ENCODE results near the gene GEMIN7.

GEMIN7 gene

DNA sequence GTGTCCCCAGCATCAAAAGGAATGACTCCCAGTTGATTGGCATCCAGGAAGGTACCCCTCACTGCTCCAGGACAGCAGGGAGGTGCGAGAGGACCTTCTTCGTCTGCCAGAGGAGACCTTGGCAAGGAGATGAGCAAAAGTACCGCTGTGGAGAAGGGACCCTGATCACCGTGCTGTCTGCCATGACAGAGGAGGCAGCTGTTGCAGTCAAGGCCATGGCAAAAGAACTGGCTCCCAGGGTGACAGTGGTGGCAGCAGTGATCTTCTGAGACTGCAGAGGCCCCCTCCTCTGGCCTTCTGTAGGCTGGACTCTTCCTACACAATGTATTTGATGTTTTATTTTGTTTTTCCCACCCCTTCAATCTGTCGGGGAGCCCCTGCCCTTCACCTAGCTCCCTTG is 49.7 kb downstream of the GEMIN7 start:
- no peak for DNase-seq (ENCODE audit: low read depth)

DNA sequence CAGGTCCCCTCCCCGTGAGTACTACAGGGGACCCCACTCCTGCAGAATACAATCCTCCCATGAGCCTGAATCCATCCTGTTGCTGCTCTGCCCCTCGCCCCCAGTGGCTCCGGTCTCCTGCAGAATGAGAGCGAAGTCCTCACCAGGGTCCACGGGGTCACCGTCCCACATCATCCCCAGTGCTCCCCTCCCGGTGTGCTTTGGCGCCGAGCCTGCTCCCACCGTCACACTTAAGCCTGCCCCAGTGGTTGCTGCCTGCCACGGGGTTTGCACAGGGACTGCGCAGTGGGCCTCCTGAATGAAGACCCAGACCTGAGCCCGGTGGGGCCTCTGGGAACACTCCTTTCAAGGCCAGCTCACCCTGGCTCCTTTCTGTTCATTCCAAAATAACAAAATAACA is 51.2 kb downstream of the GEMIN7 start:
- DNase-seq (ENCODE audit: low read depth): no peak

DNA sequence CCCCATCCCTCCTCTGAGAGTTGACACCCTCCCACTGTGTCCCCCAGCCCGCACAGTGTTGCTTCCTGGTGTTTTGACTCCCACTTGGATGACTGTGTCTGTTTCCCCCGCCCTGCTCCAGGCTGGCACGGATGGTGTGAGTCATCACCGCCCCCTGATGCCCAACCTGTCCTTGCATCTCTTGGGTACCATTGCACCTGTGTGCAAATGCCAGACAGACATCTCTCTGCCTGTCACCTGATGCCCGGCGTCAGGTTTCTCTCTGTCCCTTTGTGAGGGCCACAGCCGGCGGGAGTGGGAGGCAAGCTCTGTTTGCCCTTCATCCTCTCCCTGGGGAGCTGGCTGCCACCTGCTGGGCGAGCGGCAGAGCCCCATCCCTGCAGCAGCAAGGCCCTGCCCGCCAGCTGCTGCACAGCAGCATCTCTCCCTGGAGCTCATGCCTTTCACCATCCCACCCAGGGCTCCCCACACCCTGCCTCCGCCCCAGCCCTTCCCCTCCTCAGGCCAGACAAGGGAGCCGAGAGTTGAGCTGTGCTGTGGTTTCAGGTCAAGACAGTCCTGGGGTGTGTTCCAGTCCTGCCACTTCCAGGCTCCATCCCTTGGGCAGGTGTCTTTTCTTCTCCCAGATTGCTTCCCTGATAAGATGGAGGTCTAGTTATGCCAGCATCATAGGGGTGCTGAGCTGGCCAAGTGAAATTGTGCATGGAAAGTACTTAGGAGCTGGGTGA is 52.0 kb downstream of the GEMIN7 start:
- DNase-seq (ENCODE audit: low read depth): no peak

DNA sequence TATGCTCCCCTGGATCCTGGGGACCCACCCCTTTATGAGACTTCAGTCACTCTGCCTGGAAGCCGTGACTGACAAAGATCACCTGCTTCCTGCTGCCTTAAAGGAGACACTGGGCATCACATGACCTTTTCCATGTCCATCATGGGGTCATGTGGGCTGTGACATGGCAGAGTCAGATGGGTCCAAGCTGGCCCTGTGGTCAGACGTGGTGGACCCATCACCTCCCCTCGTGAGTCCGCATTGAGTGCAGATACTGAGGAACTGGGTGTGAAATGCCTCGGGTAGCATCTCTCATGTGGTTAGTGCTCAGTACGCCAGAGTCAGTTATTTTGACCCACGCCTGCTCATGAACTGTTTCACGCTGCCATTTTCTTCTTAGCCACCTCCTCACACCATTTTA is 54.6 kb downstream of the GEMIN7 start:
- no peak for DNase-seq (ENCODE audit: low read depth)

DNA sequence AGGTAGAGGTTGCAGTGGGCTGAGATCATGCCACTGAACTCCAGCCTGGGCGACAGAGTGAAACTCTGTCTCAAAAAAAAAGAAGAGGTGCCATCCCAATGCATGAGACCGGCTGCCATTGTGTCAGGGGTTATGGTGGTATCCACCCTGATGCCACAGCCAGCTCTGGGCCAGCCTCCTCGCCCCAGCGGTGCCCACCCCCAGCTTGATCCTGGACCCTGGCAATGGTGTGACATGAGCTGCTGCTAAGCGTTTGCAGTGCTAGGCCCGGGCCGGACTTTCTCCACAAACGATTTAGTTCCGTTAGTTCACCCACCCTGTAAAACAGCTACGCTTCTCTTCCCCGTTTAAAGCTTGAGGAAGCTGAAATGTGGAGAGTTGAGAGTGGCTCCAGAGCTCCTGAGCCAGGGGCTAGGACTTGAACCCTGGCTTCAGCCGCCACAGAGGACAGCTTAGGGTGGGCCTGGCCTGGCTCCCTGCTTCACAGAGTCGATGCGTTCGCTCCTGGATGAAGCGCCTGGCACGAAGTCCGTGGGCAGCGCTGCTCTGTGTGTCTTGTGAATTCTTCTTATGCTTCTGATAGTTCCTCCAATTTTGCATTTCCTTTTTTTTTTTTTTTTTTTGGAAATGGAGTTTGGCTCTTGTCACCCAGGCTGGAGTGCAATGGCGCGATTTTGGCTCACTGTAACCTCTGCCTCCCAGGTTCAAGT is 56.3 kb downstream of the GEMIN7 start:
- no peak for DNase-seq (ENCODE audit: low read depth)

DNA sequence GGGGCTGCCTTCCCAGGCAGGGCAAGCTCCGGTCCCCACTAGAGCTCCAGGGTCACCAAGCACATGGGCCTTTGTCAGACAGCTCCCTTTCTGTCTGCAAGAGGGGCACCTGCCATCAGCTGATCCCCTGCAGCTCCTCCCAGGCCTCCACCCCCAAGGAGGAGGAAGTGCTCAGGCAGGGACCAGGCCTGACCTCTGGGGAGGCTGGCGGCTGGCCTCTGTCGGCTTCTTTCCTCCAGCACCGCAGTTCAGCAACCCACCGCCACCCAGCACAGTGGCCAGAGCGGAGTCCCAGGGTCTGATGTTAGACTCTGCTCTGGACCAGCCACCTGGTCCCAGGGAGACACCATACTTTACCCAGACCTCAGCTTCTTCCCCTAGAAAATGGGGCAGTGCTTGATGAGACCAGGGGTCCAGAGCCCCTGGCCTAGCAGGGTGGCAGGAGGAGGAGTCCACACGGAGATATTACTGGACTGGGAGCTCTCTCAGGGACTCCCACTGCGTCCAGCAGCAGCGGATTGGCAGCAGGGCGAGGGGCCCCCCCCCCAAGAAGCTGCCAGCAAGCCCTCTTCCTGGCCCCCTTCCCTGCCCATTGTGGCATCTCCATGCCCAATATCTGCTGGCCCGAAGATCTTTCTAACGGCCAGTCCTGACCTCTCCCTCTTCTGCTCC is 57.6 kb downstream of the GEMIN7 start:
- no peak for DNase-seq (ENCODE audit: low read depth)

DNA sequence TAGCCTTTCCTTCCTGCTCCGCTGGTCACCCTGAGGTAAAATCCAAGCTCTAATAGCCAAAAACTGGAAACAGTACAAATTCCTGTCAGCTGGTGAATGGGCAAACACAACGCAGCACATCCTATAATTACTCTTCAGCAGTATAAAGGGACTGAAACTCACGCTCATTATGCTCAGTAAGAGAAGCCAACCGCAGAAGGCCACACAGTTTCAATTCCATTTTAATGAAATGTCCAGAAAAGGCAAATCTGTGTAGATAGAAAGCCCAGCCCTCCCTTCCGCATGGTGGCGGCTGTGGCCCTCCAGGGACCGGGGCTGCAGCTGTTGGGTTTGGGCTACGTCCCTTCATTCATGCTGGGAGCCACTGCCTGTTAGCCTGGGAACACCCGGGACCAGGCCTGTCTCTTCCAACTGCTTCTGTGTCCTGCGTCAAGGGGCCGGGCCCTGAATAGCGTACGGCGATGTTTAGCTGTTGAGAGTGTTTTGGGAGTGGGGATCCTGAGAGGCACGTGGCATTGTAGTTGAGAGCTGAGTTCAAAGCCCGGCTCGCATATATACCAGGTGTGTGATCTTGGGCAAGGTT is 58.2 kb downstream of the GEMIN7 start:
- DNase-seq (ENCODE audit: low read depth): no peak

DNA sequence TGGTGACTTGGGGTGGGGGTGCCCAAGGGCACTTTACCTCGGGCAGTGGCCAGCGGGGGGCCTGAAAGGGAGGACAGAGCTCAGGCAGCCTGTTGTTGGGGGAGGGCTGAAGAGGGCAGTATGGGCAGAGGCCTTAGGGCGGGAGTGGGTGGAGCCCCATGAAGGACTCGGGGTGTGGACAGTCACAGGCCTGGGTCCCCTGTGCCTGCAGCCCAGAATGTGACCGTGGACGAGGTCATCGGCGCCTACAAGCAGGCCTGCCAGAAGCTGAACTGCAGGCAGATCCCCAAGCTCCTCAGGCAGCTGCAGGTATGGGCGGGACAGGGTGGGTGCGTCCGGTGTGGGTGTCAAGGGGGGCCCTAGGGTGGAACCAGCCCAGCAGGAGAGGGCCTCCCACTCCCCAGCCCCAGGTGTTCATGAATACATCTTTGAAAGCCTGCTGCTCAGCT is 59.3 kb downstream of the GEMIN7 start:
- DNase-seq (ENCODE audit: low read depth): no peak

DNA sequence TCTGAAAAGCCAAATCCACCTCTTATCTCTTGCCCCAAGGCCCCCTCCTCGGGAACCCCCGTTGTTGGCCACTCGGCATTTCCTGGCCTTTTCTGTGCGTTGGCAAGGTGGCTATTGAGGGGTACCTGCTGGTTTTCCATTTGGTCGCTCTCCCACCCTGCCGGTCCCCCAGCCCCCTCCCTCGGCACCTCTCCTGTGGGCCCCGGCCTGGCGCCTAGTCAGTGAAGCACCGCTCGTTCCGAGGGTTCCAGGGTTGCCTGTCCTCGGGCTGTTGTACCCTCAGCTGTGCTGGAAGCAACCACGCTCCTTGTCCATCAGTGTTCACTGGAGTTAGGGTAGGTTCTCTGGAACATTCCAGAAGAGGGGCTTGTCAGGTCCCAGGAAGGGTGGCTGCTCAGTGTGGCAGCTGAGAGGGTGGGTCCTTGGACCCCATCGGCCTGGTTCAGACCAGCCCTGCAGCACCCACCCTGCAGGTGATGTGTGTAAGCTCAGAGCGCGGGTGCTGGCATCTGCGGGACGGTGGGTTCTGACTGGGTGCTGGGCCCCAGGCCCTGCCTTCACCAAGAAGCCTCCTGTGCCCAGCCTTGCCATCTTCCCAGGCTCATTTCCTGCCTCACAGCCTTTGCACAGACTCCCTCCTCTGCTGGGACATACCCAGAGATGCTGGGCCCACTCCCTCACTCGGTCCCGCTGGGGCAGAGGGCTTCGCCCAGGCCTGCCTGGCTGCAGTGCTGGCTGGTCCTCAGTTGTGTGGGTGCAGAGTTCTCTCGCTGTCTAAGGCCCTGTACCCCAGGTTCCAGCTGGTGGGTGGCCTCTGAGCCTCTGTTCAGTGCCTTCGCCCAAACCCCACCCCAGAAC is 60.5 kb downstream of the GEMIN7 start:
- DNase-seq (ENCODE audit: low read depth): no peak

DNA sequence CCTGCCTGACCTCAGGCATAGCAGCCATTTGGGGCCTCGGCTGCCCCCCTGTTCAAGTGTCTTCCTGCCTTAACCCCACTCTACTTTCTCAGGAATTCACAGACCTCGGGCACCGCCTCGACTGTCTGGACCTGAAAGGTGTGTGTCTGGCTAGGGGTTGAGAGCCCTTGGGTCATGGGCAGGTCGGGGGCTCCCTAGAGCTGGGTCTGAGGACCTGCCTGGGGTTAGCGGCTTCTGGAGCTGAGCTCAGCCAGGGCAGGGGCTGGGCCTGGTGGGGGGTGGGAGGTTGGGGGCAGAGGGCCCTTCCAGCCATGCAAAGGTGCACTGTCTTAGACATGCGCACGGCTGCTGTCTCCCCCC is 61.1 kb downstream of the GEMIN7 start:
- DNase-seq (ENCODE audit: low read depth): no peak

DNA sequence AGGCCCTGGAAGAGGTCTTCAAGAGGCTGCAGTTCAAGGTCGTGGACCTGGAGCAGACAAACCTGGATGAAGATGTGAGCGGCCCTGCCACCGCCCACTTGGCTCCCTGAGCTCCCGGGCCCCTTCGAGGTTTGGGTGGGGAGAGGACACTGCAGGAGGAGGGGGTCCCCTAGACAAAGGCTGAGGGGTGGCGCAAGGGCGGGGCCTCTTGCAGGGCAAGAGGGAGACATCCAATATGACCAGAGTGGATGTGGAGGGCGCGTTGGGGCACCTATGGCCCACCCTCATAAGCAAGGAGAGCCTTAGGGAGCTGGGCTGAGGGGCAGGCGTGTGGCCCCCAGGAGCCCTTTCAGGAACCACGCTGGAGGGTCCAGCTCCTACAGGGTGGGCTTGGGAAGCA is 61.5 kb downstream of the GEMIN7 start:
- no peak for DNase-seq (ENCODE audit: low read depth)
